D721Med (cell line): ENCODE data around the gene EPHA1.

ENCODE experiments used
- DNase-seq: peaks from one replicate; pipeline ENCODE4 v3.0.0; 2011; ENCODE audit warnings: low spot score; ENCODE audit not compliant: insufficient read length
- FAIRE-seq: peaks from 2 replicates; lab custom pipeline; 2011; peaks lifted over from hg19 to GRCh38; lab: Jason Lieb, UNC
- TF ChIP-seq, protein P1 (sequence below): IDR thresholded peaks from 2 replicates; pipeline ENCODE4 v1.5.1; 2012; ENCODE audit warnings: mild to moderate bottlenecking, control low read depth; ENCODE audit not compliant: insufficient read depth; ENCODE audit errors: missing control alignments

The EPHA1 gene

DNA sequence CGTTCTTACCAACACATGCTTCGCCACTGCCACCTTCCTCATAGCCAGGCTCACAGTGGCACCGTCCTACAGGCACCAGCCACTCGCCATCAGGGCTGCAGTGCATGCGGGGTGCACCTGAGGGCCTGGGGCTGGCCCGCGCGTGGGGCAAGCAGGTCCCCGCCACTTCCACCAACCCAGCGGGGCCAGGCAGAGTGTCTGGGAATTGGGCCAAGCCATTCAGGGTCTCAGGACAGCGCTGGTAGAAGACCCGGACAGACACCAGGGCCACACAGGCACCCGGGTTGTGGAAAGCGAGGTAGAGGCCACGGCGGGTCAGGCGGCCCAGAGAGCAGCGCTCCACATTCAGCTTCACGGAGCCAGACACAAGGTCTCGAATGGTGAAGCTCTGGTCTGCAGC is 9.0 kb downstream of the EPHA1 start:
- no peak for DNase-seq
- no peak for FAIRE-seq
- TF ChIP-seq, protein P1, sequence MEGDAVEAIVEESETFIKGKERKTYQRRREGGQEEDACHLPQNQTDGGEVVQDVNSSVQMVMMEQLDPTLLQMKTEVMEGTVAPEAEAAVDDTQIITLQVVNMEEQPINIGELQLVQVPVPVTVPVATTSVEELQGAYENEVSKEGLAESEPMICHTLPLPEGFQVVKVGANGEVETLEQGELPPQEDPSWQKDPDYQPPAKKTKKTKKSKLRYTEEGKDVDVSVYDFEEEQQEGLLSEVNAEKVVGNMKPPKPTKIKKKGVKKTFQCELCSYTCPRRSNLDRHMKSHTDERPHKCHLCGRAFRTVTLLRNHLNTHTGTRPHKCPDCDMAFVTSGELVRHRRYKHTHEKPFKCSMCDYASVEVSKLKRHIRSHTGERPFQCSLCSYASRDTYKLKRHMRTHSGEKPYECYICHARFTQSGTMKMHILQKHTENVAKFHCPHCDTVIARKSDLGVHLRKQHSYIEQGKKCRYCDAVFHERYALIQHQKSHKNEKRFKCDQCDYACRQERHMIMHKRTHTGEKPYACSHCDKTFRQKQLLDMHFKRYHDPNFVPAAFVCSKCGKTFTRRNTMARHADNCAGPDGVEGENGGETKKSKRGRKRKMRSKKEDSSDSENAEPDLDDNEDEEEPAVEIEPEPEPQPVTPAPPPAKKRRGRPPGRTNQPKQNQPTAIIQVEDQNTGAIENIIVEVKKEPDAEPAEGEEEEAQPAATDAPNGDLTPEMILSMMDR = no peak

DNA sequence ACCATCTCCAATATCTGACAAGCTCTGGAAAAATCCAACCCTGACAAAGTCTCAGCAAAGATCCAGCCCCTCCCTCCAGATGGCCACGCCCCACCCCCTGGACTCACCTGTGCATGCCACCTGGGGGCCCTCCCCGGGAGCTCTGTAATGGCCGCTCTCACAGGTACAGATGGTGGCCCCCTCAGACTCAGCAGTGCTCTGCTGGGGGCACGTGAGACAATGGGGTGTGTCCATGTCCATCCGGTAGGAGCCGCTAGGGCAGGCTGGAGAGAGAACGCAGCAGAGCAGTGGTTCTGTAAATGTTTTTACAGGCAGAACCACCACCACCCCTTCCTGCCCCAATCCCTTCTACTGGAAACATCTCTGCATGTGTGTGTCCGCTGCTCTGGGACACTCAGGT is 9.5 kb downstream of the EPHA1 start:
- TF ChIP-seq, protein P1 = no peak
- FAIRE-seq (no peak), DNase-seq (no peak)

DNA sequence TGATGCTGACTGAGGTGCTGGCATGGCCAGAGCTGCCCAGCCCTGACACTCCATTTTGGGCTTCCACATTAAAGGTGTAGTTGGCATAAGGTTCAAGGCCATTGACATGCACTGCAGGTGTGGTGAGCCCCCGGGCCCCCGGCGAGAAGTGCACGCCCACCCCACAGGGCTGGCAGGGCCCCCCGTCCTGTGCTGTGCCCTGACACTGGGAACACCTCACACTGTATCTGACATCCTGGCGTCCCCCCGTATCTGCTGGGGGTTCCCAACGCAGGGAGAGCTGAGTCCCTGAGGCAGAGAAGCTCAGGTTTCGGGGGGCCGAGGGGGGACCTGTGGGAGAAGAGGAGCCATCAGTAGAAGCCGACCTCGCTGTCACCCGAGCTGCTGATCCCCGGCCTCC is 10.0 kb downstream of the EPHA1 start:
- DNase-seq = no peak
- FAIRE-seq = no peak
- TF ChIP-seq, protein P1 = no peak

DNA sequence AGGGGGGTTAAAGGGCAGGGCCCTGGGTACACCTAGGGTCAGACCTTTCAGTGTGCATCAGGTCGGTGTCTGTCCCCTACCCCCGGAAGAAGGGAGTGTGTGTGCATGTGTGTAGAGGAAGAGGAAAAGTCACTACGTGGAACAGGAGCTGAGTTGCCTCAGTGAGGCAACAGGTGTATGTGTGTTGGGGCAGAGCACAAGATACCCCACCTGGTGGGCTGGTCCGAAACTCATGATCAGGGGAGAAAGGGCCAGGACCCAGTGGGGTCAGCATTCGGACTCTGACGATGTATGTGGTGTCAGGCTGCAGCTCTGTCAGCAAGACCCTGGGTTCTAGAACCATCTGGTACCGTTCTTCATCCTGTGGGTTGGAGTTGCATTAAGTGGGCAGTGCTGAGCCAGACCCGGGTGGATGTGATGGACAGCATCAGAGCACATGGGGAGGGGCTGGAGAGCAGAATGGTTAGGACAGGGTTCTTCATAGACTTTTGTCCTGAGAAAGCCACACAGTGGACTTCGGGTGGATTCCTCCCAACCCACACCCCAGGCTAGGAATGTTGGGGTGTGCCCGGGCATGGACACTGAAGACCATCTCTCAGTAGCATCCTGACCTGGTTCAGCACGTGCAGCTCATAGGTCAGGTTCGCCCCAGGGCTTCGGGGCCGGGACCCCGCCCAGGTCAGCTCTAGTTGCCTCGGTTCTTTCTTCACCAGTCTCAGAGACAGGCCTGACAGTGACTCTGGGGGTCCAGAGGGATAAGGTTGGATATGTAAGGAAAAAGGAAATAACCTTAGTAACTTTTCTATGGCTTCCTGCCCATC is 10.7 kb downstream of the EPHA1 start:
- DNase-seq = no peak
- FAIRE-seq = no peak
- TF ChIP-seq, protein P1 = no peak

DNA sequence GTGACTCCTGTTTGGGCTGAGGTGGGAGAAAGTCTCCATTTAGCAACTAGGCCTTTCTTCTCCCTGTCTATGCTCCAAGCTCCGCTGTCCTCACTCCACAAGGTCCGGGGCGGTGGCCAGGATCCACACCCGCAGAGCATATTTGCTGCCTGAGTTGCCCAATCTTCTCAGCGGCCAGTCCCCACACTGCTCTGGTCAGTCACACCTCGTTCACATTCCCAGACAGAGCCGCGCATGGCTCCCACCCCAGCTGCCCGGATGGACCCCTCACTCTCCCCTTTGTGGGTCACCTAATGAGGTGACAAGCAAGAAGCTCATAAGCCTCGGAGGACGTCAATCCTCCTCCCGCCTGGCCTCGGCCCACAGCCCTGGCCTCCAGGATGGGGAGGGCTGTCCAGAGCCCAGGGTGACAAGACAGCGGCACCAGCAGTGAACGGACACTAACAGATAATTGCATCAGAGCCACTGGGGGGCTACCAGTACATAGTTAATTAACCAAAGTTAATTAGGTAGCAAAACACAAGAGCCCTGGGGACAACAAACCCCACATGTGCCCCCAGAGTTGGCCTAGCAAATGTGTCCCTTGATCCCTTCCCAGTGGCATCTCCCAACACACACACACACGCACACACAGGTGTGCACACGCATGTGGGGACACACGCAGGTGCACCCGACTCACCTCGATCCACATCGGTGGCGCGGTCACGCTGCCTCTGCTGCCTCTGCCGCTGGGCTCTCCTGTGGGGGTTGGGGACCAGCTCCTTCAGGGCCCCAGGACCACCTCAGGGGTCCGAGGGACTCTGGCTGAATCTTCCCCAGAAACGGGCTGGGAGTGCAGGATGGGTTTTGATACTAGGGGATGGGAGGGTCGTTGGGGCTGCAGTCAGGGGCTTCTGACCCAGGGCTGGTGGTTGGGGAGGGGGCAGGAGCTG is 11.8 kb downstream of the EPHA1 start:
- TF ChIP-seq, protein P1 = no peak
- FAIRE-seq = no peak
- DNase-seq = no peak

DNA sequence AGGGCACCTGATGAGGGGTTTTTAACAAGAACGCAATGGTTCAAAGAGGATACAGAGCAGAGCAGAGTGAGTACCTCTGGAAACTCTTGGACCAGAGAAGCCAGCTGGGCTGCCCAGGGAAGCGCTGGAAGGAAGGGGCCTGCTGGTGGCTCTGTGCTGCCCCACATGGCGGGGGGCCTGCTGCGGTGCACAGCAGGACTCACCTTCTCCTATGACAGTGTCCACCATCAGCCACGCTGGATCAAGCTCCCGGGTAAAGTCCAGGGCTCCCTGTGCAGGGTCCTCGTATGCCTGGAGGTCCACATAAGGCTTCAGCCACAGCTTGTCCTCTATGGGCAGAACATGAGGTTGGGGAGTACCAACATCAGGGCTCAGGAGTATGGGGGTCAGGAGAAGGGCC is 12.5 kb downstream of the EPHA1 start:
- TF ChIP-seq, protein P1 = no peak
- DNase-seq (no peak), FAIRE-seq (no peak)
